ENCODE measurements around the gene CFAP68.
"Not testable (repeated sequence)": the region's sequence is repeated elsewhere in the genome, so short reads cannot be mapped to it uniquely, and the experiment has no call there.

The CFAP68 gene

DNA sequence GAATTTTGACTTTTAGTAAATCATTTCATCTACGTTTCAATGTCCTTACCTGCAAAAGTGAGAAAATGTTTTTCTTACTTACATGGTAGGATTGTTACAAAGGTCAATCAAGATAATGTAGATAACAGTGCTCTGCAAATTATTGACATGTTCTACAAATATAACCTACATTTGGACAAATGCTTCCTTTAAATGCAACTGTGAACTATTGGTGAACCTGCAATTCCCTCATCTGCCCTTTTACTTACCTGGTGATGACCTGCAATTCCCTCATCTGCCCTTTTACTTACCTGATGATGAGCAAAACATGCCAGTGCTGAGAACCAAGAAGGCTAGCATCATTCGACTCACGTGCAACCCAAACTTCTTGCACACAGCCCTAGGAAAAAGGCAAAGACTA is 19.1 kb upstream of the CFAP68 start:
- H3K36me3 ChIP-seq (ENCODE audit: control insufficient read depth in 2 of 2, insufficient read depth in 2 of 2, low read length in 2 of 2), result peaks cover 4 to 35% of the 10 kb centered on the region in 2 donors

DNA sequence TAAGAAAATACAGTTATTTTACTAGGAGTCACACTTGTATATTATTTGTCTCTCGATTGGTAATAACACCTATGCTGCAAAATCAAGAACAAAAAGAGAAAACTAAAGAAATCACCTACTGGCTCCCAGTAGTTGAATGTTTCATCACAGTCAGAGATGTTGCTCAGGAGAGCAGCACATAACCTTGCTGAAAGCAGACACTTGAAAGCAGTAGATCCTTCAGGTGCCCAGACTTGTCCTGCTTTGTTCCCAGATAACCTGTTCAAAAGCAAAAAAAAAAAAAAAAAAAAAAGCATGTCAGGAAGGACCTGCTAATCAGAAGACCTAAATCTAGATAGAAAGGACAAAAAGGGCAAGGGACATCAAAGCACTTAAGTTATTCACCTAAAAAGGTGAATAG is 9.2 kb upstream of the CFAP68 start:
- Histone ChIP-seq H3K9ac (ENCODE audit: low read depth in 1 of 2, low read length in 2 of 2) (peak overlapping the region in 1 of 2 donors; percentile 85), H3K36me3 (ENCODE audit: control insufficient read depth in 2 of 2, insufficient read depth in 2 of 2, low read length in 2 of 2) (peaks cover 3 to 18% of the 10 kb centered on the region in 2 donors), H3K4me1 (ENCODE audit: control insufficient read depth in 2 of 2, insufficient read depth in 2 of 2, low read length in 2 of 2) (peaks cover 10 to 14% of the 10 kb centered on the region in 2 donors), H3K27me3 (ENCODE audit: control insufficient read depth in 2 of 2, insufficient read depth in 2 of 2, low read length in 2 of 2) (no peaks in the 10 kb centered on the region), H3K9me3 (ENCODE audit: control insufficient read depth in 2 of 2, low read length in 2 of 2) (no peaks in the 10 kb centered on the region), H3K4me3 (ENCODE audit: low read length in 2 of 2) (peak overlapping the region; percentile 94 to 97), H3K27ac (ENCODE audit: low read depth in 2 of 2, low read length in 2 of 2) (no peak overlapping the region)

More for the DNA sequence above, 19.1 kb upstream of the CFAP68 start:
- Histone ChIP-seq H3K27ac (ENCODE audit: low read depth in 2 of 2, low read length in 2 of 2) (no peak overlapping the region), H3K4me1 (ENCODE audit: control insufficient read depth in 2 of 2, insufficient read depth in 2 of 2, low read length in 2 of 2) (peaks cover 0 to 2% of the 10 kb centered on the region in 2 donors), H3K9me3 (ENCODE audit: control insufficient read depth in 2 of 2, low read length in 2 of 2) (no peaks in the 10 kb centered on the region), H3K27me3 (ENCODE audit: control insufficient read depth in 2 of 2, insufficient read depth in 2 of 2, low read length in 2 of 2) (no peaks in the 10 kb centered on the region), H3K9ac (ENCODE audit: low read depth in 1 of 2, low read length in 2 of 2) (no peak overlapping the region), H3K4me3 (ENCODE audit: low read length in 2 of 2) (peak overlapping the region in 1 of 2 donors; percentile 10)

DNA sequence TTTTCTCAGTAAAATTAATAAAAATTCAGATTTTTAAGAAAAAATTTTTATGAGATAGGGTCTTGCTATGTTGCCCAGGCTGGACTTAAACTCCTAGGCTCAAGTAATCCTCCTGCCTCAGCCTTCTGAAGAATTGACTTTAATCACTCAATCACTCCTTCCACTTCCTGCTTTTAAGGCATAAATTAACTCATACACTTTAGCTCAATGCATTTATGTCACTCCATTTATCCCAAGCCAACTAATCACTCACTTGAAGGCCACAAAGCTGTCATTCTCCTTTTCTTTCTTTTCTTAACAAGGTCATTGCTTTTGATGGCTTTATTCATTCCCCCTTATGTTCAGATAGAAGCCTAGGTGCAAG is 8.8 kb upstream of the CFAP68 start:
- Histone ChIP-seq H3K27me3 (ENCODE audit: control insufficient read depth in 2 of 2, insufficient read depth in 2 of 2, low read length in 2 of 2) (no peaks in the 10 kb centered on the region), H3K36me3 (ENCODE audit: control insufficient read depth in 2 of 2, insufficient read depth in 2 of 2, low read length in 2 of 2) (peaks cover 3 to 15% of the 10 kb centered on the region in 2 donors), H3K4me3 (ENCODE audit: low read length in 2 of 2) (peak overlapping the region; percentile 94 to 97), H3K27ac (ENCODE audit: low read depth in 2 of 2, low read length in 2 of 2) (peak overlapping the region; percentile 82 to 90), H3K4me1 (ENCODE audit: control insufficient read depth in 2 of 2, insufficient read depth in 2 of 2, low read length in 2 of 2) (peaks cover 10 to 14% of the 10 kb centered on the region in 2 donors), H3K9ac (ENCODE audit: low read depth in 1 of 2, low read length in 2 of 2) (peak overlapping the region; percentile 85 to 89), H3K9me3 (ENCODE audit: control insufficient read depth in 2 of 2, low read length in 2 of 2) (no peaks in the 10 kb centered on the region)

DNA sequence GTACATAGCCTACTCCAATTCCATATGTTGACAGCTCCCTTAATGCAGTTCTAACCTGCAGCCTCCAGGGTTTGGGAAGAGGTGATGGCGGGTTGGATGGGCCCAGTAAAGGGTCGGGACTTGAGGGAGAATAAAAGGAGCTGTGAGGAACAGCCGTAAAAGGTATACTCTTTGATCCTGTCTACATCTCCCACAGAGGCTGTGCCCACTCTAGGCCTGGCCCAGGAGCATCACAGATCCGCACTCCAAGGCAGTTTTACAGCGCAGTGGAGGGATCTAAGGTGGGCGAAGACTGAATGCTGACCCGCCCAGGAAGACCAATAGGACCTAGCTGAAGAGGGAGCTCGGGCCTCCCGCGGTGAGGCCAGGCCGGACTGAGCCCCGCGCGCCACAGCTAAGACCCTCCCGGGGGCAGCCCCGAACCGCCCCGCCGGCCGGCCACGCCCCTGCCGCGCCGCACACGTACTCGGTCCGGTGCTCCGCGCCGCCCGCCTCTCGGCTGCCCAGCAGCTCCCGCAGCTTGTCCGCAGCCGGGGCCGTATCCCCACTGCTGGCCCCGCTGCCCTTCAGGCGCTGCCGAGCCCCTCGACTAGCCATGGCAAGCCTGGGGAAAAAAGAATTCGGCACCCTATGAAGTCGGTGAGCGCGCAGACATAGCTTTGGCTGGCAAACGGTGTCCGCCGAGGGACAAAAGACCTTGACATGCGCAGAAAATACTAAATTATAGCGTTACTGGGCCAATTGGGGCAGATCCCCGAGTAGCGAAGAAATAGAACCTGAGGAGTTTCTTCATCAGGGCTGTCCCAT is 8.3 kb upstream of the CFAP68 start, which contains the start of gene ALG9:
ALG9 (minus strand) TSS at position 696 of the 807 bp plus-strand sequence; CDS start at position 597, 99 bp downstream.
- Histone ChIP-seq H3K4me3 (ENCODE audit: low read length in 2 of 2) (peak within 1 kb of the TSS; percentile 94 to 97), H3K9ac (ENCODE audit: low read depth in 1 of 2, low read length in 2 of 2) (peak within 1 kb of the TSS; percentile 85 to 89), H3K27me3 (ENCODE audit: control insufficient read depth in 2 of 2, insufficient read depth in 2 of 2, low read length in 2 of 2) (no peaks in the 10 kb centered on the region), H3K4me1 (ENCODE audit: control insufficient read depth in 2 of 2, insufficient read depth in 2 of 2, low read length in 2 of 2) (peaks cover 10 to 14% of the 10 kb centered on the region in 2 donors), H3K27ac (ENCODE audit: low read depth in 2 of 2, low read length in 2 of 2) (peak within 1 kb of the TSS; percentile 82 to 90), H3K36me3 (ENCODE audit: control insufficient read depth in 2 of 2, insufficient read depth in 2 of 2, low read length in 2 of 2) (peaks cover 3 to 15% of the 10 kb centered on the region in 2 donors), H3K9me3 (ENCODE audit: control insufficient read depth in 2 of 2, low read length in 2 of 2) (no peaks in the 10 kb centered on the region)

DNA sequence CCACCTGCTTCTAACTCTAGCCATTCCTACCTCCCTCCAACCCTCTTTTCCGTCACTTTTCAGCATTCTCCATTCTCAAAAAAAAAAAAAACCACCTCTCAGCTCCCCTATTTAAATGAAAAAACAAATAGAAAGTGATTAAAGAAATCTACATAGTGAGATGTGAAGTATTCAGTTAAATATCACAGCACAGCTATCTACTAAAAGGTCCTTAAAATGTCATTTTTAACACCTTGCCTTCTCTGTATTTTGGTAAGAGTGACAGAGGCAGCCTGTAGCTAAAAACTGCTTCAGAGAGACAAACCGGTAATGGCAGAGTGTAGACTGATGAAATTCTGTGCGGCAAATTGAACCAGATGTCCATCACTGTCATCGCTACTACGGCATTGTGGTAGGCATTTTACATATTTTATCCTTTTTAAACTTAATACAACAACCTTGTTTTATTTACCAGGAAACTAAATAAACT is 7.6 kb upstream of the CFAP68 start:
- no peaks in the 10 kb centered on the region for H3K9me3 ChIP-seq (ENCODE audit: control insufficient read depth in 2 of 2, low read length in 2 of 2)
- H3K27me3 ChIP-seq (ENCODE audit: control insufficient read depth in 2 of 2, insufficient read depth in 2 of 2, low read length in 2 of 2), result no peaks in the 10 kb centered on the region
- peak overlapping the region; percentile 82 to 90 for H3K27ac ChIP-seq (ENCODE audit: low read depth in 2 of 2, low read length in 2 of 2)
- H3K4me3 ChIP-seq (ENCODE audit: low read length in 2 of 2), result peak overlapping the region; percentile 94 to 97
- H3K9ac ChIP-seq (ENCODE audit: low read depth in 1 of 2, low read length in 2 of 2), result peak overlapping the region; percentile 85 to 89
- peaks cover 10 to 14% of the 10 kb centered on the region in 2 donors for H3K4me1 ChIP-seq (ENCODE audit: control insufficient read depth in 2 of 2, insufficient read depth in 2 of 2, low read length in 2 of 2)
- peaks cover 3 to 12% of the 10 kb centered on the region in 2 donors for H3K36me3 ChIP-seq (ENCODE audit: control insufficient read depth in 2 of 2, insufficient read depth in 2 of 2, low read length in 2 of 2)

DNA sequence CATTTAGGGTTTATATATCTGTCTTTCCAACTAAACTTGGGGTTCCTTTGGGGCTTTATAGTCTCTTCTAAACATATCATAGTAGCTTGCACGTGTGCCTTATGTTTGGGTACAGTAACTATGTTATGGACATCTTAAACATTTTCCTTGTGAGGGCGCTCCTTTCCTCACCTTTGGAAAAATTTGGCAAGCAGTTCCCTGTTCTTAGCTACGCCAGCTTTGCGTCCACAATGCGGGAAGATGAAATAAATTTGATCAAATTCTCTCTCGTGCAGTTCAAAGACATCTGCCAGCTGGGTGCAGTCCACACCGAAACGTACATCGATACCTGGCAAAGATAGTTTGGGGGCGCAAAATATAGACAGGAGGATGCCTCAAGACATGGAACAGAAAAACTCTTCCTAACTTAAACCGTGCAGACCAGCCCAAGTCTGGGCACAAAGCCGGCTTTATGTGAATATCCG is 924 bp upstream of the CFAP68 start:
- Histone ChIP-seq H3K4me3 (ENCODE audit: low read length in 2 of 2) (peak overlapping the region; percentile 88 to 98), H3K9ac (ENCODE audit: low read depth in 1 of 2, low read length in 2 of 2) (peak overlapping the region; percentile 77 to 82), H3K27ac (ENCODE audit: low read depth in 2 of 2, low read length in 2 of 2) (peak overlapping the region; percentile 94 to 99), H3K4me1 (ENCODE audit: control insufficient read depth in 2 of 2, insufficient read depth in 2 of 2, low read length in 2 of 2) (peaks cover 7 to 10% of the 10 kb centered on the region in 2 donors), H3K36me3 (ENCODE audit: control insufficient read depth in 2 of 2, insufficient read depth in 2 of 2, low read length in 2 of 2) (peaks cover 0 to 3% of the 10 kb centered on the region in 2 donors), H3K27me3 (ENCODE audit: control insufficient read depth in 2 of 2, insufficient read depth in 2 of 2, low read length in 2 of 2) (no peaks in the 10 kb centered on the region), H3K9me3 (ENCODE audit: control insufficient read depth in 2 of 2, low read length in 2 of 2) (no peaks in the 10 kb centered on the region)

DNA sequence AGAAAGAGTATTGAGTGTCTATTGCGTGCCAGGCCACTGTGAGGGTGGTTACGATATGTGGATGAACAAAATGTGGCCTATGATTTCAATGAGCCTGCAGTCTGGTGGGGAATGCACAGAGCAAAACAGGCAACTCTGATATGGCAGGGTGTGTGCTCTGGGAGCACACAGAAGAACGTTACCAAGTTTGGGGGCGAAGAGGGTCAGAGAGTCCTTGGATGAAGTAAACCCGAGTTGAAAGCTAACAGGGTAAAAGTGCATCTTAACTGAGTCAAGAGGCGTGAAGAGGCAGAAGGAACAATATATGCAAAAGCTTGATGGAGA is 258 bp downstream of the CFAP68 start:
- Histone ChIP-seq H3K4me3 (ENCODE audit: low read length in 2 of 2) (peak overlapping the region; percentile 88 to 98), H3K27ac (ENCODE audit: low read depth in 2 of 2, low read length in 2 of 2) (peak overlapping the region; percentile 94 to 99)

DNA sequence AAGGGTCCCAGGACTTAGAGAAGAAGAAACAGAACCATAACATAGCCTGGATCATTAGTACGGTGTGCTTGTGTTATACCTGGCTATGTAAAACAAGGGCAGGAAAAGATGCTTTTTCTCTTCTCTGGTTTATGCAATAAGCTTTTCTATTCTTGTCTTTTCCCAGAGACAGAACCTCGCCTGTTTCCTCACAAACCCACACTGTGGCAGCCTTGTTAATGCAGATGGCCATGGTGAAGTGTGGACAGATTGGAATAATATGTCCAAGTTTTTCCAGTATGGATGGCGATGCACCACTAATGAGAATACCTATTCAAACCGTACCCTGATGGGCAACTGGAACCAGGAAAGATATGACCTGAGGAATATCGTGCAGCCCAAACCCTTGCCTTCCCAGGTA is 2.9 kb downstream of the CFAP68 start:
- Histone ChIP-seq H3K4me1 (ENCODE audit: control insufficient read depth in 2 of 2, insufficient read depth in 2 of 2, low read length in 2 of 2) (peaks cover 7 to 10% of the 10 kb centered on the region in 2 donors), H3K4me3 (ENCODE audit: low read length in 2 of 2) (no peak overlapping the region), H3K9me3 (ENCODE audit: control insufficient read depth in 2 of 2, low read length in 2 of 2) (no peaks in the 10 kb centered on the region), H3K27me3 (ENCODE audit: control insufficient read depth in 2 of 2, insufficient read depth in 2 of 2, low read length in 2 of 2) (no peaks in the 10 kb centered on the region), H3K36me3 (ENCODE audit: control insufficient read depth in 2 of 2, insufficient read depth in 2 of 2, low read length in 2 of 2) (no peaks in the 10 kb centered on the region), H3K27ac (ENCODE audit: low read depth in 2 of 2, low read length in 2 of 2) (no peak overlapping the region), H3K9ac (ENCODE audit: low read depth in 1 of 2, low read length in 2 of 2) (no peak overlapping the region)

More for the DNA sequence above, 258 bp downstream of the CFAP68 start:
- Histone ChIP-seq H3K36me3 (ENCODE audit: control insufficient read depth in 2 of 2, insufficient read depth in 2 of 2, low read length in 2 of 2) (peaks cover 0 to 3% of the 10 kb centered on the region in 2 donors), H3K9ac (ENCODE audit: low read depth in 1 of 2, low read length in 2 of 2) (peak overlapping the region; percentile 77 to 82), H3K9me3 (ENCODE audit: control insufficient read depth in 2 of 2, low read length in 2 of 2) (no peaks in the 10 kb centered on the region), H3K4me1 (ENCODE audit: control insufficient read depth in 2 of 2, insufficient read depth in 2 of 2, low read length in 2 of 2) (peaks cover 7 to 10% of the 10 kb centered on the region in 2 donors), H3K27me3 (ENCODE audit: control insufficient read depth in 2 of 2, insufficient read depth in 2 of 2, low read length in 2 of 2) (no peaks in the 10 kb centered on the region)

DNA sequence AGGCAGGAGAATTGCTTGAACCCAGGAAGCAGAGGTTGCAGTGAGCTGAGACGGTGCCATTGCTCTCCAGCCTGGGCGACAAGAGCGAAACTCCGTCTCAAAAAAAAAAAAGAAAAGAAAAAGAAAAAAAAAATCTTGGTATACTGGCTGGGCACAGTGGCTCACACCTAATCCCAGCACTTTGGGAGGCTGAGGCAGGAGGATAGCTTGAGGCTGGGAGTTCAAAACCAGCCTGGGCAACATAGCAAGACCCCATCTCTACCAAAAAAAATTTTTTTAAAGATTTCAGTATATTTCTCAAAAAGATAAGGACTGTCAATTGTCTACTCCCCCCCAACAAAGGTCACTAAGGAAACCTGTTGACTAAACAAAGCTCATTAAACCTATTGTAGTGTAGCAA is 5.7 kb downstream of the CFAP68 start:
- not testable (repeated sequence) for H3K27ac ChIP-seq (ENCODE audit: low read depth in 2 of 2, low read length in 2 of 2); H3K9me3 ChIP-seq (ENCODE audit: control insufficient read depth in 2 of 2, low read length in 2 of 2); H3K4me3 ChIP-seq (ENCODE audit: low read length in 2 of 2); H3K4me1 ChIP-seq (ENCODE audit: control insufficient read depth in 2 of 2, insufficient read depth in 2 of 2, low read length in 2 of 2); H3K9ac ChIP-seq (ENCODE audit: low read depth in 1 of 2, low read length in 2 of 2); H3K36me3 ChIP-seq (ENCODE audit: control insufficient read depth in 2 of 2, insufficient read depth in 2 of 2, low read length in 2 of 2); H3K27me3 ChIP-seq (ENCODE audit: control insufficient read depth in 2 of 2, insufficient read depth in 2 of 2, low read length in 2 of 2)

DNA sequence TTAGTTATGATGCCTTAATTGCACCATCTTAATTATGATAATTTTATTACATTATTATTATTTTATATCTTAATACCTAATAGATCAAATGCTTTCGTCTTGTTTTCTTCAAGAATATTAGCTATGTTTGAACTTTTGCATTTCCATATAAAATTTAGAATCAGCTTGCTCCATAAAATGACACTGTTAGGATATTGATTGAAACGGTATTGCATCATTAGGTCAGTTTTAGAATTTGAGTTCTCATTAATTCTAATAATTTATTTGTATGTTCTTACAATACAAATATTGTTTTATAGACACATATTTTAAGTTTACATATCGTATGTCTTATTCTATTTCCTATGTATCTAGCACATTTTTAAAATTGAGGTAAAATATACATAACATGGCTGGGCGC is 6.7 kb downstream of the CFAP68 start:
- no peaks in the 10 kb centered on the region for H3K4me1 ChIP-seq (ENCODE audit: control insufficient read depth in 2 of 2, insufficient read depth in 2 of 2, low read length in 2 of 2)
- H3K27me3 ChIP-seq (ENCODE audit: control insufficient read depth in 2 of 2, insufficient read depth in 2 of 2, low read length in 2 of 2), result no peaks in the 10 kb centered on the region
- no peak overlapping the region for H3K27ac ChIP-seq (ENCODE audit: low read depth in 2 of 2, low read length in 2 of 2)
- no peaks in the 10 kb centered on the region for H3K9me3 ChIP-seq (ENCODE audit: control insufficient read depth in 2 of 2, low read length in 2 of 2)
- no peak overlapping the region for H3K4me3 ChIP-seq (ENCODE audit: low read length in 2 of 2)
- no peak overlapping the region for H3K9ac ChIP-seq (ENCODE audit: low read depth in 1 of 2, low read length in 2 of 2)
- H3K36me3 ChIP-seq (ENCODE audit: control insufficient read depth in 2 of 2, insufficient read depth in 2 of 2, low read length in 2 of 2), result no peaks in the 10 kb centered on the region
